GM23338 (cell line): ENCODE measurements around the gene BCAP31. TPM values are rescaled to one million over a fixed set of nuclear protein-coding genes. Genes with fewer than 3 reads are reported as not detected.

Experiments used
- ATAC-seq: fragments of 200-7000 bp; cut with Tn5 transposase; 3 replicates; pipeline ENCODE4 v1.9.1; 2020
- DNase-seq: peaks from one replicate; pipeline ENCODE4 v3.0.0-alpha.2; 2015; ENCODE audit warnings: low spot score
- H2AFZ ChIP-seq: fragments of 200-600 bp; sonication (generic); 2 replicates; pipeline ENCODE4 v1.8.0; 2016; ENCODE audit warnings: antibody characterized with exemption, mild to moderate bottlenecking, moderate library complexity
- H3F3A ChIP-seq: fragments of 200-600 bp; sonication (generic); replicated peaks from 2 replicates; pipeline ENCODE4 v1.8.0; 2017; ENCODE audit warnings: antibody characterized with exemption, mixed run types, low read depth
- H3K27ac ChIP-seq: fragments of 200-600 bp; sonication (generic); 2 replicates; pipeline ENCODE4 v1.6.1; 2016; ENCODE audit warnings: low read depth
- H3K27me3 ChIP-seq: fragments of 200-600 bp; sonication (generic); 2 replicates; pipeline ENCODE4 v1.8.0; 2016; ENCODE audit warnings: mild to moderate bottlenecking, mixed run types, moderate library complexity; ENCODE audit not compliant: insufficient read depth
- H3K36me3 ChIP-seq: fragments of 200-600 bp; sonication (generic); 2 replicates; pipeline ENCODE4 v1.8.0; 2016; ENCODE audit warnings: mild to moderate bottlenecking; ENCODE audit not compliant: insufficient read depth
- H3K4me1 ChIP-seq: fragments of 200-600 bp; sonication (generic); 2 replicates; pipeline ENCODE4 v1.8.0; 2016; ENCODE audit warnings: mild to moderate bottlenecking, moderate library complexity; ENCODE audit not compliant: insufficient read depth
- H3K4me2 ChIP-seq: fragments of 200-600 bp; sonication (generic); 2 replicates; pipeline ENCODE4 v1.7.1; 2017; ENCODE audit warnings: mixed run types
- H3K4me3 ChIP-seq: fragments of 200-600 bp; sonication (generic); 2 replicates; pipeline ENCODE4 v1.6.1; 2016; ENCODE audit warnings: mixed run types
- H3K79me2 ChIP-seq: fragments of 200-600 bp; sonication (generic); replicated peaks from 2 replicates; pipeline ENCODE4 v1.8.0; 2017; ENCODE audit warnings: mild to moderate bottlenecking; ENCODE audit not compliant: insufficient read depth
- H3K9me2 ChIP-seq: fragments of 200-600 bp; sonication (generic); 2 replicates; pipeline ENCODE4 v1.8.0; 2017; ENCODE audit not compliant: insufficient read depth
- H4K20me1 ChIP-seq: fragments of 200-600 bp; sonication (generic); replicated peaks from 2 replicates; pipeline ENCODE4 v1.8.0; 2017; ENCODE audit warnings: mild to moderate bottlenecking; ENCODE audit not compliant: insufficient read depth
- H3K27ac Mint-ChIP-seq: 2 replicates; pipeline ENCODE4 v1.8.0; 2020; ENCODE audit warnings: inconsistent platforms, mild to moderate bottlenecking, moderate library complexity, mixed read lengths
- H3K27me3 Mint-ChIP-seq: 3 replicates; pipeline ENCODE4 v1.8.0; 2022; ENCODE audit warnings: low read depth, mild to moderate bottlenecking, moderate library complexity, mixed read lengths, inconsistent platforms; ENCODE audit not compliant: insufficient read depth, poor library complexity
- H3K36me3 Mint-ChIP-seq: 3 replicates; pipeline ENCODE4 v1.8.0; 2021; ENCODE audit warnings: low read depth, mild to moderate bottlenecking, inconsistent platforms, moderate library complexity, mixed read lengths
- H3K4me1 Mint-ChIP-seq: 3 replicates; pipeline ENCODE4 v1.8.0; 2020; ENCODE audit warnings: mild to moderate bottlenecking, inconsistent platforms, mixed read lengths
- H3K4me3 Mint-ChIP-seq: 3 replicates; pipeline ENCODE4 v1.8.0; 2021; ENCODE audit warnings: moderate library complexity, mild to moderate bottlenecking, inconsistent platforms, mixed read lengths
- H3K9me3 Mint-ChIP-seq: 3 replicates; pipeline ENCODE4 v1.8.0; 2020; ENCODE audit warnings: moderate library complexity, mild to moderate bottlenecking, inconsistent platforms, mixed read lengths
- CREB1 ChIP-seq: fragments of 250-450 bp; sonication (Bioruptor Pico); IDR thresholded peaks from 2 replicates; pipeline ENCODE4 v1.5.0; 2020; ENCODE audit warnings: low read depth, mild to moderate bottlenecking, moderate library complexity
- EZH2 ChIP-seq: fragments of 200-600 bp; sonication (generic); IDR thresholded peaks from one replicate; pipeline ENCODE4 v1.8.0; 2017; ENCODE audit warnings: antibody characterized with exemption, mild to moderate bottlenecking, low read depth; ENCODE audit not compliant: unreplicated experiment
- EZH2phosphoT487 ChIP-seq: fragments of 200-600 bp; sonication (generic); IDR thresholded peaks from one replicate; pipeline ENCODE4 v1.8.1; 2018; ENCODE audit warnings: antibody characterized with exemption; ENCODE audit not compliant: unreplicated experiment
- JUNB ChIP-seq: IDR thresholded peaks from one replicate; pipeline ENCODE4 v1.6.1; 2016; ENCODE audit warnings: antibody characterized with exemption; ENCODE audit not compliant: unreplicated experiment
- NANOG ChIP-seq: IDR thresholded peaks from 2 replicates; pipeline ENCODE4 v1.6.1; 2016; ENCODE audit warnings: antibody characterized with exemption, borderline replicate concordance
- POLR2AphosphoS5 ChIP-seq: IDR thresholded peaks from 2 replicates; pipeline ENCODE4 v1.6.1; 2016; ENCODE audit warnings: antibody characterized with exemption, low read depth
- STAT1 ChIP-seq: IDR thresholded peaks from one replicate; pipeline ENCODE4 v1.6.1; 2016; ENCODE audit warnings: antibody characterized with exemption; ENCODE audit not compliant: unreplicated experiment
- ZNF114 ChIP-seq: fragments of 250-450 bp; sonication (Bioruptor Pico); IDR thresholded peaks from 2 replicates; pipeline ENCODE4 v1.5.0; 2020; ENCODE audit warnings: mild to moderate bottlenecking, moderate library complexity
- ZNF331 ChIP-seq: fragments of 250-450 bp; sonication (Bioruptor Pico); IDR thresholded peaks from 2 replicates; pipeline ENCODE4 v1.5.0; 2020; ENCODE audit warnings: low read depth, mild to moderate bottlenecking, moderate library complexity
- polyA plus RNA-seq: library from polyadenylated mRNA; unstranded; fragments of >200 nt; fragmentation: Nextera tagmentation; extraction: Ambion mirVana; gene quantifications from 2 replicates; pipeline ENCODE4 v1.2.1, GENCODE V29; 2016
- total RNA-seq: library from RNA; depleted of rRNA; stranded (reverse); fragments of >200 nt; shearing (Covaris generic); gene quantifications from 2 replicates; pipeline ENCODE4 v1.2.3, GENCODE V29; 2014
- TF ChIP-seq, protein P1 (sequence below): IDR thresholded peaks from one replicate; pipeline ENCODE4 v1.6.1; 2018; ENCODE audit warnings: antibody characterized with exemption; ENCODE audit not compliant: unreplicated experiment
- TF ChIP-seq, protein P2 (sequence below): IDR thresholded peaks from 2 replicates; pipeline ENCODE4 v1.6.1; 2016; ENCODE audit warnings: antibody characterized with exemption
- TF ChIP-seq, protein P3 (sequence below), 2 experiments: fragments of 200-600 bp in 1 of 2; sonication (generic) in 1 of 2; conservative IDR thresholded peaks; 2 replicates each; pipeline versions ENCODE4 v1.5.1 to v1.6.1; 2016 to 2017; ENCODE audit warnings: antibody characterized with exemption in 2 of 2, low read depth in 2 of 2, mild to moderate bottlenecking in 2 of 2, moderate library complexity in 1 of 2

BCAP31 gene
- total and polyA plus RNA-seq, 2 experiments from 2014 or later = 85.0 to 145 TPM

DNA sequence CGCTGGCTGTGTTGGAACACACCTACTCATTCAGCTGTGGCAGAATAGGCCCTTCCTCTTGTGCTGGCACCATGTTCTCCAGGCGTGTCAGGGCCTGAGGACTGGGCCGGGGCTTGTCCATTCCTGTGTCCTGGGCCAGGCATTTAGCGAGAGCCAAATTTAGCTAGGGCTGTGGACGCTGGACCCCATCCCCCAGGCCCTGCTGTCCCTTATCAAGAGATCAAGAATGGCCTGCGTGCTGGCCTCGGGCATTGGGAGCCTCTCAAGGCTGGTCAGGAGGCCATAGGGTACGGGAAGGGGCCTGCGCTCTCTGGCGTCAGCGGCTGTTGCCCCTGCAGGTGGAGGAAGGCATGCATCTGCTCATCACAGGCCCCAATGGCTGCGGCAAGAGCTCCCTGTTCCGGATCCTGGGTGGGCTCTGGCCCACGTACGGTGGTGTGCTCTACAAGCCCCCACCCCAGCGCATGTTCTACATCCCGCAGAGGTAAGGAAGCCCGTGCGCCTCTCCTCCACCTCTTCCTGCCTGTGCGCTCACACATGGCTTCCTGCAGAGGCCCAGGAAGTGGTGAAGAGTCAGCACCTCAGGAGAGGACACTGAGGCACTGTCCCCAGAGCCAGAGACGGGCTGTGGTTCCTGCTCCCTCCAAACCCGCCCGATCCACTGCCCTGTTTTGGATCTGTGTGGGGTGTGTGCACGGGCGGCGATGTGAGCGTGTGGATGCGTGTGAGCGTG, 15.7 kb upstream of the BCAP31 start (continued):
- TF ChIP-seq, protein P1, sequence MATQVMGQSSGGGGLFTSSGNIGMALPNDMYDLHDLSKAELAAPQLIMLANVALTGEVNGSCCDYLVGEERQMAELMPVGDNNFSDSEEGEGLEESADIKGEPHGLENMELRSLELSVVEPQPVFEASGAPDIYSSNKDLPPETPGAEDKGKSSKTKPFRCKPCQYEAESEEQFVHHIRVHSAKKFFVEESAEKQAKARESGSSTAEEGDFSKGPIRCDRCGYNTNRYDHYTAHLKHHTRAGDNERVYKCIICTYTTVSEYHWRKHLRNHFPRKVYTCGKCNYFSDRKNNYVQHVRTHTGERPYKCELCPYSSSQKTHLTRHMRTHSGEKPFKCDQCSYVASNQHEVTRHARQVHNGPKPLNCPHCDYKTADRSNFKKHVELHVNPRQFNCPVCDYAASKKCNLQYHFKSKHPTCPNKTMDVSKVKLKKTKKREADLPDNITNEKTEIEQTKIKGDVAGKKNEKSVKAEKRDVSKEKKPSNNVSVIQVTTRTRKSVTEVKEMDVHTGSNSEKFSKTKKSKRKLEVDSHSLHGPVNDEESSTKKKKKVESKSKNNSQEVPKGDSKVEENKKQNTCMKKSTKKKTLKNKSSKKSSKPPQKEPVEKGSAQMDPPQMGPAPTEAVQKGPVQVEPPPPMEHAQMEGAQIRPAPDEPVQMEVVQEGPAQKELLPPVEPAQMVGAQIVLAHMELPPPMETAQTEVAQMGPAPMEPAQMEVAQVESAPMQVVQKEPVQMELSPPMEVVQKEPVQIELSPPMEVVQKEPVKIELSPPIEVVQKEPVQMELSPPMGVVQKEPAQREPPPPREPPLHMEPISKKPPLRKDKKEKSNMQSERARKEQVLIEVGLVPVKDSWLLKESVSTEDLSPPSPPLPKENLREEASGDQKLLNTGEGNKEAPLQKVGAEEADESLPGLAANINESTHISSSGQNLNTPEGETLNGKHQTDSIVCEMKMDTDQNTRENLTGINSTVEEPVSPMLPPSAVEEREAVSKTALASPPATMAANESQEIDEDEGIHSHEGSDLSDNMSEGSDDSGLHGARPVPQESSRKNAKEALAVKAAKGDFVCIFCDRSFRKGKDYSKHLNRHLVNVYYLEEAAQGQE = no peak
- TF ChIP-seq ZNF114 (CRISPR knock-in tag) (no peak), EZH2 (no peak), EZH2phosphoT487 (no peak), NANOG (no peak), CREB1 (CRISPR knock-in tag) (no peak), POLR2AphosphoS5 (no peak), JUNB (no peak)
- TF ChIP-seq, protein P2, sequence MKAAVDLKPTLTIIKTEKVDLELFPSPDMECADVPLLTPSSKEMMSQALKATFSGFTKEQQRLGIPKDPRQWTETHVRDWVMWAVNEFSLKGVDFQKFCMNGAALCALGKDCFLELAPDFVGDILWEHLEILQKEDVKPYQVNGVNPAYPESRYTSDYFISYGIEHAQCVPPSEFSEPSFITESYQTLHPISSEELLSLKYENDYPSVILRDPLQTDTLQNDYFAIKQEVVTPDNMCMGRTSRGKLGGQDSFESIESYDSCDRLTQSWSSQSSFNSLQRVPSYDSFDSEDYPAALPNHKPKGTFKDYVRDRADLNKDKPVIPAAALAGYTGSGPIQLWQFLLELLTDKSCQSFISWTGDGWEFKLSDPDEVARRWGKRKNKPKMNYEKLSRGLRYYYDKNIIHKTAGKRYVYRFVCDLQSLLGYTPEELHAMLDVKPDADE = no peak
- TF ChIP-seq, protein P3, sequence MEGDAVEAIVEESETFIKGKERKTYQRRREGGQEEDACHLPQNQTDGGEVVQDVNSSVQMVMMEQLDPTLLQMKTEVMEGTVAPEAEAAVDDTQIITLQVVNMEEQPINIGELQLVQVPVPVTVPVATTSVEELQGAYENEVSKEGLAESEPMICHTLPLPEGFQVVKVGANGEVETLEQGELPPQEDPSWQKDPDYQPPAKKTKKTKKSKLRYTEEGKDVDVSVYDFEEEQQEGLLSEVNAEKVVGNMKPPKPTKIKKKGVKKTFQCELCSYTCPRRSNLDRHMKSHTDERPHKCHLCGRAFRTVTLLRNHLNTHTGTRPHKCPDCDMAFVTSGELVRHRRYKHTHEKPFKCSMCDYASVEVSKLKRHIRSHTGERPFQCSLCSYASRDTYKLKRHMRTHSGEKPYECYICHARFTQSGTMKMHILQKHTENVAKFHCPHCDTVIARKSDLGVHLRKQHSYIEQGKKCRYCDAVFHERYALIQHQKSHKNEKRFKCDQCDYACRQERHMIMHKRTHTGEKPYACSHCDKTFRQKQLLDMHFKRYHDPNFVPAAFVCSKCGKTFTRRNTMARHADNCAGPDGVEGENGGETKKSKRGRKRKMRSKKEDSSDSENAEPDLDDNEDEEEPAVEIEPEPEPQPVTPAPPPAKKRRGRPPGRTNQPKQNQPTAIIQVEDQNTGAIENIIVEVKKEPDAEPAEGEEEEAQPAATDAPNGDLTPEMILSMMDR (conservative IDR thresholded peaks at IDR 0.05; ENCODE audit: low read depth in 2 of 2) = no peak

DNA sequence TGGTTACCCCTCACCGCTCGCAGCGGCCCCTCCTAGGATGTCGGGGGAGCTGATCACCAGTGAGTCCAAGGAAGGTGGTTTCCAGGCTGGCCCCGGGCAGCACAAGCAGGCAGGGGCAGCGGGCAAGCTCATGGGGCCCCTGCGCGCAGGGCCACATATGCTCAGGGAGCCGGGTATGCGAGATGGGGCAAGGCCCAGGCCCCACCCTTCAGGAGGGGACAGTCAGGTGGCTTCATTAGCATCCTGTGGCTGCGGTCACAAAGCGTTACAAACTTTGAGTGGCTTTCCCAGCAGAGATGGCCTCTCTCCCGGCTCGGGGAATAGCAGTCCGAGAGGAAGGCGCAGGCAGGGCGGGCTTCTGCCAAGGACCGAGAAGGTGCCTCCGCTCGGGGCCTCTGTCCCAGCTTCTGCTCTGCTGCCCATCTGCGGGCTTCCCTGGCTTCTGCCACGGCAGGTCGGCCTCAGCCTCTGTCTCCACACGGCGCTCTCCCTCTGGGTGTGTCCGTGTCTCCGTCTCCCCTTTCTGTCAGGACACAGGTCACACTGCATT, 13.9 kb upstream of the BCAP31 start:
- Histone ChIP-seq H3K4me2 (no peak overlapping the region), H2AFZ (no peak overlapping the region), H3K79me2 (no peaks in the 10 kb centered on the region), H4K20me1 (no peaks in the 10 kb centered on the region), H3K27ac (no peak overlapping the region), H3K4me1 (no peaks in the 10 kb centered on the region), H3F3A (no peaks in the 10 kb centered on the region), H3K4me3 (no peak overlapping the region), H3K27me3 (no peaks in the 10 kb centered on the region), H3K9me2 (no peaks in the 10 kb centered on the region), H3K36me3 (no peaks in the 10 kb centered on the region)
- Mint-ChIP-seq H3K4me3 (no peak overlapping the region), H3K27me3 (peaks cover 5% of the 10 kb centered on the region), H3K4me1 (peaks cover 7% of the 10 kb centered on the region), H3K27ac (no peak overlapping the region), H3K36me3 (no peaks in the 10 kb centered on the region), H3K9me3 (no peaks in the 10 kb centered on the region)
- ATAC-seq (no peak), DNase-seq (no peak)
- TF ChIP-seq, protein P3 (conservative IDR thresholded peaks at IDR 0.05; ENCODE audit: low read depth in 2 of 2) = no peak
- TF ChIP-seq ZNF114 (CRISPR knock-in tag) (no peak), CREB1 (CRISPR knock-in tag) (no peak), STAT1 (no peak), ZNF331 (CRISPR knock-in tag) (no peak), POLR2AphosphoS5 (no peak), NANOG (no peak)
- TF ChIP-seq, protein P1 = no peak
- TF ChIP-seq, protein P2 = no peak
